Midbrain (tissue), 1 donor: Measurements from ENCODE around the gene PTEN.

Source experiments
- DNase-seq: peaks from one replicate; lab custom pipeline; 2025; lab: John Stamatoyannopoulos, UW

PTEN gene

GRCh38 chr10:87976101-87976743 lies 112.8 kb downstream of the PTEN start:
- no peak for DNase-seq

GRCh38 chr10:87978166-87978565 lies 114.7 kb downstream of the PTEN start:
- no peak for DNase-seq

- DNase-seq = no peak
Observed at GRCh38 chr10:87979847-87980246, 116.4 kb downstream of the PTEN start.

GRCh38 chr10:87983716-87984115 lies 120.3 kb downstream of the PTEN start:
- DNase-seq = no peak

- no peak for DNase-seq
Observed at GRCh38 chr10:87987206-87987605, 123.8 kb downstream of the PTEN start.

- DNase-seq = no peak
Observed at GRCh38 chr10:87991946-87992345, 128.5 kb downstream of the PTEN start.

GRCh38 chr10:88004451-88004850 lies 141.0 kb downstream of the PTEN start:
- no peak for DNase-seq

- no peak for DNase-seq
Observed at GRCh38 chr10:88006261-88006660, 142.8 kb downstream of the PTEN start.

GRCh38 chr10:88008866-88009470 lies 145.5 kb downstream of the PTEN start:
- no peak for DNase-seq

- no peak for DNase-seq
Observed at GRCh38 chr10:88012641-88013040, 149.2 kb downstream of the PTEN start.

GRCh38 chr10:88017781-88018180 lies 154.4 kb downstream of the PTEN start:
- no peak for DNase-seq

- no peak for DNase-seq
Observed at GRCh38 chr10:88019753-88020152, 156.3 kb downstream of the PTEN start.
